ENCODE data around the gene KLHL33.
A peak's percentile ranks its signal among the peaks of the same experiment; 100 is the strongest.

KLHL33 gene

GRCh38 chr14:20412876-20413743 is 22.9 kb downstream of the KLHL33 start, which contains the start of gene TEP1:
TEP1 (minus strand) TSS chr14:20413501; CDS start chr14:20408439, 5,062 bp downstream.
- DNase-seq: peak; percentile 72

GRCh38 chr14:20412411-20412810 is 23.6 kb downstream of the KLHL33 start:
- peak; percentile 41 for DNase-seq

GRCh38 chr14:20409226-20409625 is 26.7 kb downstream of the KLHL33 start:
- no peak for DNase-seq

- no peak for DNase-seq
Observed at GRCh38 chr14:20403521-20403920, 32.4 kb downstream of the KLHL33 start.

- no peak for DNase-seq
Observed at GRCh38 chr14:20400965-20401593, 34.9 kb downstream of the KLHL33 start.

GRCh38 chr14:20400589-20400964 is 35.4 kb downstream of the KLHL33 start:
- no peak for DNase-seq

- DNase-seq: no peak
Observed at GRCh38 chr14:20397511-20397910, 38.5 kb downstream of the KLHL33 start.

GRCh38 chr14:20391505-20391904 is 44.5 kb downstream of the KLHL33 start:
- no peak for DNase-seq

- no peak for DNase-seq
Observed at GRCh38 chr14:20388159-20388558, 47.8 kb downstream of the KLHL33 start.

GRCh38 chr14:20387576-20387975 is 48.4 kb downstream of the KLHL33 start:
- DNase-seq: no peak

- DNase-seq: no peak
Observed at GRCh38 chr14:20386276-20386855, 49.6 kb downstream of the KLHL33 start.

- DNase-seq: no peak
Observed at GRCh38 chr14:20384886-20385285, 51.1 kb downstream of the KLHL33 start.

- DNase-seq: no peak
Observed at GRCh38 chr14:20384321-20384720, 51.6 kb downstream of the KLHL33 start.

- no peak for DNase-seq
Observed at GRCh38 chr14:20383636-20384035, 52.3 kb downstream of the KLHL33 start.

GRCh38 chr14:20383032-20383431 is 52.9 kb downstream of the KLHL33 start:
- DNase-seq: no peak

- DNase-seq: no peak
Observed at GRCh38 chr14:20382526-20382925, 53.4 kb downstream of the KLHL33 start.

GRCh38 chr14:20381341-20381740 is 54.6 kb downstream of the KLHL33 start:
- no peak for DNase-seq

GRCh38 chr14:20380681-20381080 is 55.3 kb downstream of the KLHL33 start:
- no peak for DNase-seq

- DNase-seq: no peak
Observed at GRCh38 chr14:20379743-20380142, 56.2 kb downstream of the KLHL33 start.

GRCh38 chr14:20377171-20377570 is 58.8 kb downstream of the KLHL33 start:
- DNase-seq: no peak

GRCh38 chr14:20376071-20376588 is 59.8 kb downstream of the KLHL33 start:
- DNase-seq: no peak
